ENCODE data around the gene STX8. TPM values are rescaled to one million over a fixed set of nuclear protein-coding genes. Genes with fewer than 3 reads are reported as not detected.

STX8 gene
- total and polyA plus RNA-seq, 5 experiments from 2014 or later: 38.2 to 167 (median 114) TPM

GRCh38 chr17:9221147-9221921 is 354.3 kb downstream of the STX8 start:
- peak in 1 of 10 donors; percentile 48 for DNase-seq
- no peak for ATAC-seq
- Mint-ChIP-seq H3K27me3 (peaks cover 0 to 2% (median 0%) of the 10 kb centered on the region in 5 donors), H3K4me3 (no peak overlapping the region), H3K36me3 (peaks cover 0 to 10% (median 3%) of the 10 kb centered on the region in 3 donors), H3K4me1 (peaks cover 0 to 4% (median 0%) of the 10 kb centered on the region in 4 donors), H3K9me3 (peaks cover 1 to 17% (median 7%) of the 10 kb centered on the region in 9 donors), H3K27ac (no peak overlapping the region)
- POLR2A ChIA-PET: no interaction called here

GRCh38 chr17:9220398-9221146 is 355.0 kb downstream of the STX8 start:
- no peak for ATAC-seq
- H3K4me1 Mint-ChIP-seq: no peaks in the 10 kb centered on the region
- no peak overlapping the region for H3K27ac Mint-ChIP-seq
- H3K9me3 Mint-ChIP-seq: peaks cover 7 to 24% (median 13%) of the 10 kb centered on the region in 9 donors
- no peak overlapping the region for H3K4me3 Mint-ChIP-seq
- DNase-seq: peak in 1 of 10 donors; percentile 60
- peaks cover 0 to 17% (median 10%) of the 10 kb centered on the region in 3 donors for H3K36me3 Mint-ChIP-seq
- POLR2A ChIA-PET: no interaction called here
- H3K27me3 Mint-ChIP-seq: peaks cover 0 to 2% (median 0%) of the 10 kb centered on the region in 5 donors

GRCh38 chr17:9219631-9220397 is 355.8 kb downstream of the STX8 start:
- Mint-ChIP-seq H3K27ac (peak overlapping the region in 1 of 10 donors; percentile 47), H3K27me3 (peaks cover 0 to 2% (median 0%) of the 10 kb centered on the region in 5 donors), H3K36me3 (peaks cover 0 to 25% (median 13%) of the 10 kb centered on the region in 3 donors), H3K4me1 (no peaks in the 10 kb centered on the region), H3K4me3 (no peak overlapping the region), H3K9me3 (peaks cover 9 to 32% (median 19%) of the 10 kb centered on the region in 9 donors)
- no peak for ATAC-seq
- POLR2A ChIA-PET: no interaction called here
- DNase-seq: peak in 1 of 10 donors; percentile 37

- peaks cover 0 to 25% (median 15%) of the 10 kb centered on the region in 3 donors for H3K36me3 Mint-ChIP-seq
- peaks cover 0 to 2% (median 0%) of the 10 kb centered on the region in 5 donors for H3K27me3 Mint-ChIP-seq
- DNase-seq: peak in 1 of 10 donors; percentile 43
- H3K27ac Mint-ChIP-seq: peak overlapping the region in 1 of 10 donors; percentile 53
- no peak for ATAC-seq
- H3K9me3 Mint-ChIP-seq: peaks cover 9 to 33% (median 20%) of the 10 kb centered on the region in 9 donors
- POLR2A ChIA-PET: no interaction called here
- no peaks in the 10 kb centered on the region for H3K4me1 Mint-ChIP-seq
- H3K4me3 Mint-ChIP-seq: no peak overlapping the region
Observed at GRCh38 chr17:9218911-9219310, 356.7 kb downstream of the STX8 start.

- peaks cover 9 to 33% (median 20%) of the 10 kb centered on the region in 9 donors for H3K9me3 Mint-ChIP-seq
- H3K36me3 Mint-ChIP-seq: peaks cover 0 to 25% (median 15%) of the 10 kb centered on the region in 3 donors
- ATAC-seq (no peak), DNase-seq (peak in 1 of 10 donors; percentile 44)
- no peaks in the 10 kb centered on the region for H3K4me1 Mint-ChIP-seq
- peak overlapping the region in 1 of 10 donors; percentile 53 for H3K27ac Mint-ChIP-seq
- no peak overlapping the region for H3K4me3 Mint-ChIP-seq
- POLR2A ChIA-PET: interaction anchor here (1.0 kb wide), 1 partner anchor 9 kb away, joined by 3 read pairs; no protein-coding TSS in a partner anchor
- H3K27me3 Mint-ChIP-seq: peaks cover 0 to 2% (median 0%) of the 10 kb centered on the region in 5 donors
Observed at GRCh38 chr17:9218064-9218635, 357.5 kb downstream of the STX8 start.

- no peak for ATAC-seq
- Mint-ChIP-seq H3K27me3 (peaks cover 0 to 2% (median 0%) of the 10 kb centered on the region in 5 donors), H3K9me3 (peaks cover 9 to 33% (median 20%) of the 10 kb centered on the region in 9 donors), H3K27ac (no peak overlapping the region), H3K4me3 (no peak overlapping the region), H3K36me3 (peaks cover 0 to 25% (median 15%) of the 10 kb centered on the region in 3 donors), H3K4me1 (no peaks in the 10 kb centered on the region)
- POLR2A ChIA-PET: interaction anchor here (1.0 kb wide), 1 partner anchor 9 kb away, joined by 3 read pairs; no protein-coding TSS in a partner anchor
- no peak for DNase-seq
Observed at GRCh38 chr17:9217151-9218056, 358.2 kb downstream of the STX8 start.

GRCh38 chr17:9215465-9215864 is 360.2 kb downstream of the STX8 start:
- Mint-ChIP-seq H3K4me3 (no peak overlapping the region), H3K36me3 (peaks cover 0 to 25% (median 15%) of the 10 kb centered on the region in 3 donors), H3K4me1 (no peaks in the 10 kb centered on the region), H3K9me3 (peaks cover 9 to 33% (median 20%) of the 10 kb centered on the region in 9 donors), H3K27ac (no peak overlapping the region), H3K27me3 (peaks cover 0 to 2% (median 0%) of the 10 kb centered on the region in 5 donors)
- no peak for ATAC-seq
- no peak for DNase-seq
- POLR2A ChIA-PET: no interaction called here

GRCh38 chr17:9213303-9213640 is 362.3 kb downstream of the STX8 start:
- Mint-ChIP-seq H3K4me3 (no peak overlapping the region), H3K27me3 (no peaks in the 10 kb centered on the region), H3K9me3 (peaks cover 9 to 33% (median 20%) of the 10 kb centered on the region in 9 donors)

GRCh38 chr17:9212376-9213302 is 363.0 kb downstream of the STX8 start:
- Mint-ChIP-seq H3K9me3 (peaks cover 9 to 29% (median 20%) of the 10 kb centered on the region in 9 donors), H3K36me3 (peaks cover 0 to 25% (median 15%) of the 10 kb centered on the region in 3 donors), H3K4me1 (no peaks in the 10 kb centered on the region), H3K27ac (no peak overlapping the region), H3K27me3 (no peaks in the 10 kb centered on the region), H3K4me3 (no peak overlapping the region)
- DNase-seq (peak in 1 of 10 donors; percentile 57), ATAC-seq (no peak)
- POLR2A ChIA-PET: no interaction called here

More at GRCh38 chr17:9213303-9213640, 362.3 kb downstream of the STX8 start:
- no peak for DNase-seq
- ATAC-seq: no peak
- Mint-ChIP-seq H3K36me3 (peaks cover 0 to 25% (median 15%) of the 10 kb centered on the region in 3 donors), H3K4me1 (no peaks in the 10 kb centered on the region), H3K27ac (no peak overlapping the region)
- POLR2A ChIA-PET: no interaction called here

GRCh38 chr17:9211133-9211765 is 364.4 kb downstream of the STX8 start:
- peaks cover 0 to 2% (median 0%) of the 10 kb centered on the region in 5 donors for H3K27me3 Mint-ChIP-seq
- peaks cover 5 to 15% (median 12%) of the 10 kb centered on the region in 9 donors for H3K9me3 Mint-ChIP-seq
- H3K4me3 Mint-ChIP-seq: no peak overlapping the region
- no peak for ATAC-seq
- H3K4me1 Mint-ChIP-seq: no peaks in the 10 kb centered on the region
- POLR2A ChIA-PET: no interaction called here
- peaks cover 0 to 14% (median 12%) of the 10 kb centered on the region in 3 donors for H3K36me3 Mint-ChIP-seq
- DNase-seq: peak in 1 of 10 donors; percentile 31
- H3K27ac Mint-ChIP-seq: peak overlapping the region in 2 of 10 donors; percentile 14 to 75

Data from naive thymus-derived CD8-positive, alpha-beta T cell (primary cell).